ENCODE data around the gene NF1.
"Not testable (repeated sequence)": the region's sequence is repeated elsewhere in the genome, so short reads cannot be mapped to it uniquely, and the experiment has no call there.

Gene NF1

DNA sequence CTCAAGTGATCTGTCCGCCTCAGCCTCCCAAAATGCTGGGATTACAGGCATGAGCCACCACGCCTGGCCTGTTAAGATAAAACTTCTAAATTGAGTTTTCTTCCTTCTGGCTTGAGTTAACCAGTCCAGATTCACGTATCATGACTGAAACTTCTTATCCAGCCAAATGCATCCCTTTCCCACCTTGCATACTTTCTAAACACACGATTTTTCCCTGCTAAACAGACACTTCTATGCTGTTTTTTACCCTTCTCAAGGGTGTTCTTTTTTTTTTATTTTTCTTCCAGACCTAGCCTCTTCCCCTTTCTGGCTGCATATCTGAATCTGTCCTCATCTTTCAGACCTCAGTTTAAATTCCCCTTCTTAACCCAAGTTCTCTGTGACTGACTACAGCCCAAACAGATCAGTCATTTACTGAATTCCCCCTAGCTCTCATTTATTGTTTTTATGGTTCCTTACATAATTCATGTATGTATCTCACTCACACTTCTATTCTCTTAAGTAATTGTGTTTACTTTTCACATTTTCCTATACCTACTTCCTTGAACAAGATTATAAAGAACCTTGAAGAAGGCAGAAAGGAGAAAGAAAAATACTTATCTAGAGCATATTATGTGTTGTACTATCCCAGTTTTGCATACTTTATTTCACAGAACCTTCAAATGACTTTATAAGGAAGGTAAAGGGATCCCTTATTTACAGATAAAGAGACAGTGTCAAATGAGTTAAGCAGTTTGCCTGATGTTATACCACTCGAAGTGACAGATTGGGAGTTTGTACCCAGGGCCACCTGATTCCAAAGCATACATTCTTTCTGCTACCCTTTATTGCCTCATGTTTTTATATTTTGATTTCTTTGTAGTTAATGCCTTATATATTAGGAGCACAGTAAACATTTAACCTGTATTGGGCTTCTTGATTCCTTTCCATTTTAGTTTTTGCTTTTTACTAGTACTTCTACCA, 213.9 kb downstream of the NF1 start:
- H3K9me3 ChIP-seq (ENCODE audit: control insufficient read depth in 1 of 2, low read length in 2 of 2), result no peaks in the 10 kb centered on the region
- peak overlapping the region in 1 of 2 donors; percentile 21 for H3K4me3 ChIP-seq (ENCODE audit: low read depth in 1 of 2, low read length in 2 of 2)
- peak overlapping the region; percentile 75 for H3K27ac ChIP-seq (ENCODE audit: low read length)
- no peaks in the 10 kb centered on the region for H3K4me1 ChIP-seq (ENCODE audit: control insufficient read depth in 1 of 2, insufficient read depth in 2 of 2, low read length in 2 of 2)
- no peaks in the 10 kb centered on the region for H3K27me3 ChIP-seq (ENCODE audit: low read depth, low read length)
- H3K36me3 ChIP-seq (ENCODE audit: control insufficient read depth in 1 of 2, insufficient read depth in 2 of 2, low read length in 2 of 2), result peaks cover 0 to 5% of the 10 kb centered on the region in 2 donors

DNA sequence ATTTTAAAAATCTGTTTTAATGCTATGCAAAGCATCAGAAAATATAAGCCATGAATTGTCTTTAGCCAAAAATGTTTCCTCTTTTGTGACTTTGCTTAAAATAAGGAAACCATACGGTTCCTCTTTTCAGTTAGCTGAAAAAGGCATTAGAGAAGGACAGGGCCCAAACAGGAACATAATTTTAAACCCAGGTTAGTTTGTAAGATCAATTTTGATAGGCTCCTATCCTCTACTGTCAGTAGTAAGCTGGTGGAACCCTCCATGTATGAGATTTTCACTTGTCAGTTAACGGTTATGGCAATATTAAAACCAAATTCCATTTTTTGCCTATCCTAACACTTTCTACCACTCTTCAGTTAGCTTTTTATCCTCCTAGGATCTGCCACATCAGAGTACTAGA, 214.8 kb downstream of the NF1 start:
- Histone ChIP-seq H3K9me3 (ENCODE audit: control insufficient read depth in 1 of 2, low read length in 2 of 2) (no peaks in the 10 kb centered on the region), H3K27ac (ENCODE audit: low read length) (peak overlapping the region; percentile 75), H3K4me3 (ENCODE audit: low read depth in 1 of 2, low read length in 2 of 2) (peak overlapping the region in 1 of 2 donors; percentile 19), H3K4me1 (ENCODE audit: control insufficient read depth in 1 of 2, insufficient read depth in 2 of 2, low read length in 2 of 2) (no peaks in the 10 kb centered on the region), H3K36me3 (ENCODE audit: control insufficient read depth in 1 of 2, insufficient read depth in 2 of 2, low read length in 2 of 2) (no peaks in the 10 kb centered on the region), H3K27me3 (ENCODE audit: low read depth, low read length) (no peaks in the 10 kb centered on the region)

DNA sequence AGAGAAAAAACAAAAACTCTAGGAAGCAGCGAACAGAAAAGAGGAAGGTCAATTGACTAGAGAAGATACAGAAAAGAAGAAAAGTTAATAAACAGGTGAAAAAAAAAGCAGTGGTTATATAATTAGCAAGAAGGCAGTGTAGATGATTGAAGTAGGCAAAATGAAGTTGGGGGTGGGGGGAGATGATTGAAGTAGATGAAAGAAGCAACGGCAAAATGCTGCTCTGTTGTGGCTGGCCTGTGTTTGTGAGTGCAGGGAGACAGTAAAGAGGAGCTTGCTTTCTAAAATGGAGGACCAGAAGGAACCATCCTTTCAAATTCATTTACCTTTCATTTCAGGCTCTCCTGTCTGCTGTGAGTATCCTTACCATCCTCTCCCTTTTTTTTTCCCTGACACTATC, 215.5 kb downstream of the NF1 start:
- H3K4me3 ChIP-seq (ENCODE audit: low read depth in 1 of 2, low read length in 2 of 2), result peak overlapping the region; percentile 4 to 19
- no peaks in the 10 kb centered on the region for H3K27me3 ChIP-seq (ENCODE audit: low read depth, low read length)
- no peaks in the 10 kb centered on the region for H3K36me3 ChIP-seq (ENCODE audit: control insufficient read depth in 1 of 2, insufficient read depth in 2 of 2, low read length in 2 of 2)
- peak overlapping the region; percentile 75 for H3K27ac ChIP-seq (ENCODE audit: low read length)
- no peaks in the 10 kb centered on the region for H3K4me1 ChIP-seq (ENCODE audit: control insufficient read depth in 1 of 2, insufficient read depth in 2 of 2, low read length in 2 of 2)
- no peaks in the 10 kb centered on the region for H3K9me3 ChIP-seq (ENCODE audit: control insufficient read depth in 1 of 2, low read length in 2 of 2)

DNA sequence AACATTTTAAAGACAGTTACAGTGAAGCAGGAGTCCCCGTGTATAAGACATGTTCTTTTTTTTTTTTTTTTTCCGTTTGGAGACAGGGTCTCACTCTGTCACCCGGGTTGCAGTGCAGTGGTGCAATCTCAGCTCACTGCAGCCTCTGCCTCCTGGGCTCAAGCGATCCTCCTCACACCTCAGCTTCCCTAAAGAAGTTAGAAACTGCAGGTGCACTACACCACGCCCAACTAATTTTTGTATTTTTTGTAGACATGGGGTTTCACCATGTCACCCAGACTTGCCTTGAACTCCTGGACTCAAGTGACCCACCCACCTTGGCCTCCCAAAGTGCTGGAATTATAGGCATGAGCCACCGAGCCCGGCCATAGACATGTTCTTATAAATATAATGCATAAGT, 216.1 kb downstream of the NF1 start:
- H3K27me3 ChIP-seq (ENCODE audit: low read depth, low read length), result no peaks in the 10 kb centered on the region
- H3K27ac ChIP-seq (ENCODE audit: low read length), result peak overlapping the region; percentile 75
- no peaks in the 10 kb centered on the region for H3K36me3 ChIP-seq (ENCODE audit: control insufficient read depth in 1 of 2, insufficient read depth in 2 of 2, low read length in 2 of 2)
- H3K4me1 ChIP-seq (ENCODE audit: control insufficient read depth in 1 of 2, insufficient read depth in 2 of 2, low read length in 2 of 2), result no peaks in the 10 kb centered on the region
- H3K4me3 ChIP-seq (ENCODE audit: low read depth in 1 of 2, low read length in 2 of 2), result peak overlapping the region; percentile 4 to 45
- H3K9me3 ChIP-seq (ENCODE audit: control insufficient read depth in 1 of 2, low read length in 2 of 2), result no peaks in the 10 kb centered on the region

DNA sequence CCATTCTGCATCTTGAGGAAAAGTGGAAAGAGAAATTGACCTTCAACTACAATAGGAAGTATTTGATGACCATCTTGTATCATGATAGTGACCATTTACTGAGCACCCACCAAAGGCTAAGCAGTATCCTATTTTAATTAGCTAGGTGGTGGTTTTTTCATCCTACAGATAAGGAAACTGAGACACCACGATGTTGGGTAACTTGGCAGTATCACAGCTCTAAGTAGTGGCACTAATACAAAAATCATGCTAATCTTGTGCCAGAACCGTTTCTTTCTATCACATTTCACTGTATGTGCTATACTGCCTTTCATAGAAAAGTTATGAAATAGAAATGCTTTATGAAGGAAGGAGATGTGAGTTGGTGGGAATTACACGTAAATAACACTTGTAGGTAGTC, 216.7 kb downstream of the NF1 start:
- H3K36me3 ChIP-seq (ENCODE audit: control insufficient read depth in 1 of 2, insufficient read depth in 2 of 2, low read length in 2 of 2), result no peaks in the 10 kb centered on the region
- peak overlapping the region; percentile 4 to 45 for H3K4me3 ChIP-seq (ENCODE audit: low read depth in 1 of 2, low read length in 2 of 2)
- H3K9me3 ChIP-seq (ENCODE audit: control insufficient read depth in 1 of 2, low read length in 2 of 2), result no peaks in the 10 kb centered on the region
- no peaks in the 10 kb centered on the region for H3K27me3 ChIP-seq (ENCODE audit: low read depth, low read length)
- H3K27ac ChIP-seq (ENCODE audit: low read length), result peak overlapping the region; percentile 75
- no peaks in the 10 kb centered on the region for H3K4me1 ChIP-seq (ENCODE audit: control insufficient read depth in 1 of 2, insufficient read depth in 2 of 2, low read length in 2 of 2)

DNA sequence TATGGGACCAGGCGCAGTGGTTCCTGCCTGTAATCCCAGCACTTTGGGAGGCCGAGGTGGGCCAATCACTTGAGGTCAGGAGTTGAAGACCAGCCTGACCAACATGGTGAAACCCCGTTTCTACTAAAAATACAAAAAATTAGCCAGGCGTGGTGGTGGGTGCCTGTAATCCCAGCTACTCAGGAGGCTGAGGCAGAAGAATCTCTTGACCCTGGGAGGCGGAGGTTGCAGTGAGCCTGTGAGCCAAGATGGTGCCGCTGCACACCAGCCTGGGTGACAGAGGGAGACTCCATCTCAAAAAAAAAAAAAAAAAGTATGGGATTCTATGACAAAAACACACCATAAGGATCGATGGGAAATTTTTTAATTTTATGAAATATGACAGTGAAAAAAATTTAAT, 217.4 kb downstream of the NF1 start:
- H3K27ac ChIP-seq (ENCODE audit: low read length); H3K27me3 ChIP-seq (ENCODE audit: low read depth, low read length); H3K36me3 ChIP-seq (ENCODE audit: control insufficient read depth in 1 of 2, insufficient read depth in 2 of 2, low read length in 2 of 2); H3K9me3 ChIP-seq (ENCODE audit: control insufficient read depth in 1 of 2, low read length in 2 of 2); H3K4me1 ChIP-seq (ENCODE audit: control insufficient read depth in 1 of 2, insufficient read depth in 2 of 2, low read length in 2 of 2): not testable (repeated sequence)
- H3K4me3 ChIP-seq (ENCODE audit: low read depth in 1 of 2, low read length in 2 of 2), result peak overlapping the region; percentile 4 to 45

DNA sequence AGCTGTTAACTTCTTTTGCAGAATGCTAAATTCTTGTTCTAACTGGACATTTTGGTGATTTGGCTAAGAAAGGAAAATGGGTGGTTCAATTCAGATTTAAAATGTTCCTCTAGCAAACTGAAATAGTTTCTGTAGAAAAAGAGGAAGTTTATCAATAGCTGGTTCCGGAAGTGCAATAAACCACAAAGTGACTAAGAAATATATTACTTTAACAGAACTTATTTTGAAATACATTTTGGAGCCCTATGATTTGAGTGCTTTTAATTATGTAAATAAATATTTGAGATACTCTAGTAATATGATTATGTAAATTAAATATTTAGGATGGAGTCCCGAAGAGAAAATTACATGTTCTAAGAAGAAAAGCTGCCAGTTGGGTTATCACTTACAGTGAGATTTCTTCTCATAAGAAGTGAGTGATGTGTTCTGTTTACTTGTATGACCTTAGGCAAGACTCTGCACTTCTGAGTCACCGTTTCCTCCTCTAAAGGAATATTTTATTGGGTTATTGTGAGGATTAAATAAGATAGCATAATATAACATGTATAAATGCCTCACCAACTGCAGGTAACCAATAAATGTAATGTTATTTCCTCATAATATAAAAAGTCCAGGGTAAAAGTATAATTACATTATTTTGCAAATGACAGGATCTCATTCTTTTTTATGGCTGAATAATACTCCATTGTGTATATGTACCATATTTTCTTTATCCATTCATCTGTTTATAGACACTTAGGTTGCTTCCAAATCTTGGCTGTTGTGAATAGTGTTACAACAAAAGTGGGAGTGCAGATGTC, 219.4 kb downstream of the NF1 start, which contains the start of gene EVI2B:
EVI2B (minus strand) TSS at position 73 of the 800 bp plus-strand sequence. CDS start 8,445 bp downstream, outside the sequence.
- peak within 1 kb of the TSS in 1 of 2 donors; percentile 21 for H3K4me3 ChIP-seq (ENCODE audit: low read depth in 1 of 2, low read length in 2 of 2)
- no peaks in the 10 kb centered on the region for H3K27me3 ChIP-seq (ENCODE audit: low read depth, low read length)
- peak within 1 kb of the TSS; percentile 51 for H3K27ac ChIP-seq (ENCODE audit: low read length)
- H3K9me3 ChIP-seq (ENCODE audit: control insufficient read depth in 1 of 2, low read length in 2 of 2), result no peaks in the 10 kb centered on the region
- H3K36me3 ChIP-seq (ENCODE audit: control insufficient read depth in 1 of 2, insufficient read depth in 2 of 2, low read length in 2 of 2), result peaks cover 0 to 5% of the 10 kb centered on the region in 2 donors
- no peaks in the 10 kb centered on the region for H3K4me1 ChIP-seq (ENCODE audit: control insufficient read depth in 1 of 2, insufficient read depth in 2 of 2, low read length in 2 of 2)

DNA sequence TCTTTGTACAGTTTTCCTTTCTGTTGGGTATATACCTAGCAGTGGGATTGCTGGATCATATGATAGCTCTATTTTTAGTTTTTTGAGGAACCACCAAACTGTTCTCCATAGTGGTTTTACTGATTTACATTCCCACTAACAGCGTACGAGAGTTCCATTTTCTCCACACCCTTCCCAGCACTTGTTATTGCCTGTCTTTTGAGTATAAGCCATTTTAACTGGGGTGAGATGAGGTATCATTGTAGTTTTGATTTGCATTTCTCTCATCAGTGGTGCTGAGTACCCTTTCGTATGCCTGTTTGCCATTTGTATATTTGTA, 220.0 kb downstream of the NF1 start:
- no peaks in the 10 kb centered on the region for H3K27me3 ChIP-seq (ENCODE audit: low read depth, low read length)
- H3K4me1 ChIP-seq (ENCODE audit: control insufficient read depth in 1 of 2, insufficient read depth in 2 of 2, low read length in 2 of 2), result no peaks in the 10 kb centered on the region
- H3K9me3 ChIP-seq (ENCODE audit: control insufficient read depth in 1 of 2, low read length in 2 of 2), result no peaks in the 10 kb centered on the region
- peaks cover 0 to 5% of the 10 kb centered on the region in 2 donors for H3K36me3 ChIP-seq (ENCODE audit: control insufficient read depth in 1 of 2, insufficient read depth in 2 of 2, low read length in 2 of 2)
- H3K27ac ChIP-seq (ENCODE audit: low read length), result peak overlapping the region; percentile 51
- H3K4me3 ChIP-seq (ENCODE audit: low read depth in 1 of 2, low read length in 2 of 2), result no peak overlapping the region

DNA sequence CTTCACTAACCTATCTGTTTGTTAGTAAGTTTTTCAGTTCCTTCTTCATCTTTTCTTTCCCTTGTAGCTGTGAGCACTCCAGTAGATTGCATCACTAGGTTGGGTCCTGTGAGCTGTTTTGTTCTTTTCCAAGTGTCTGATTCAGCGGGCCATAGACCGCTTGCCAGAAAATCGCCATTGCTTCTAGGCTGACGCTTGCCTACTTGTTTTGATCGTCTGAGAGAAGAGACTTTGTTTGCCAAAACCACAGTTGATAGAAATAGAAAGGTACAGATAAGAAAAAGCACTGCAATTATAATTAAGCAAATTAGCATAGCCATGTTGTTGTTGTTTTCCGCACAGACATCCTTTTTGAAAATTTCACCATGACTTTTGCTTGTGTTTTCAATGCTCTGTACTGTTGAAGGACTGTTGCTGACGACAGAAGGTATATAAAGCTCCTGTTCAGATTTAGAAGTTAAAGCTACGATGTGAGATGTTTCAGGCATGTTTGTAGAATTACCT, 223.6 kb downstream of the NF1 start:
- Histone ChIP-seq H3K4me1 (ENCODE audit: control insufficient read depth in 1 of 2, insufficient read depth in 2 of 2, low read length in 2 of 2) (no peaks in the 10 kb centered on the region), H3K9me3 (ENCODE audit: control insufficient read depth in 1 of 2, low read length in 2 of 2) (no peaks in the 10 kb centered on the region)

DNA sequence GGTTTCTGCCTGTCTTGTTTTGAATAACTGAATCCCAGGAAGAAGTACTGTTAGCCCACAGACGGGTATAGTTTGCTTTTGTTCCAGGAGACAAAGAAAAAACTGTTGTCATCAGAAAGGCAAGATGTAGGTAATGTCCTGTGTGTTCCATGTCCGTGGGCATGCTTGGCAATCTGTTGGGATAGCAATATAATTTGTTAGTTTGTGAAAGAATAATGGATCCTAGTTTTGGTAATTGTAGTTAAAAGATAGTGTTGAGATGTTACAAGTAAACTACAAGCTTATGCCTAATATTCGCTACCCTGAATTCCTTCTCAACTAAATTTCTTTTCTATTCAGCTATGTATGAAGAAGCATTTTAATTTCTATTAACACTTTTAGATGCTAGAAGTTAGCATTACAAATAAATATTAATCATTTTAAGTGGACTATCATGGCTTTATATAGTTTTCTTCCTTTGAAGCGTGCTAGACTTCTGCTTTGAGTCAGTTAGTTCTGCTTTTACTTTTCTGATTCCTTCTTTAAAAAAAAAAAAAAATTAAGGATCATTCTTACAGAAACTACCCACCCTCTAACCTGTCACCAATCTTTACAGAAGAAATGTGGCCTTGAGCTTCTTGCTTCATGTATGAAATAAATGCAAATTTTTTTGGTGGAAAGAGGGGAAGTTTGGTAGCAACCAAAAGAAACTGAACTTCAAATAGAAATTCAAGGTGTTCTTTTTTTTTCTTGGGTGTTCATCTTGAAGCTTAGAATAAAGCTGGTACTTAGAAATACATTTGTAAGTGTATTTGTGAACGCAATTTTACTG, 224.3 kb downstream of the NF1 start:
- Histone ChIP-seq H3K4me3 (ENCODE audit: low read depth in 1 of 2, low read length in 2 of 2) (peak overlapping the region in 1 of 2 donors; percentile 47), H3K27ac (ENCODE audit: low read length) (peak overlapping the region; percentile 77)

More for the DNA sequence above, 223.6 kb downstream of the NF1 start:
- no peaks in the 10 kb centered on the region for H3K27me3 ChIP-seq (ENCODE audit: low read depth, low read length)
- H3K27ac ChIP-seq (ENCODE audit: low read length), result peak overlapping the region; percentile 77
- H3K4me3 ChIP-seq (ENCODE audit: low read depth in 1 of 2, low read length in 2 of 2), result peak overlapping the region in 1 of 2 donors; percentile 47
- H3K36me3 ChIP-seq (ENCODE audit: control insufficient read depth in 1 of 2, insufficient read depth in 2 of 2, low read length in 2 of 2), result peaks cover 0 to 8% of the 10 kb centered on the region in 2 donors

More for the DNA sequence above, 224.3 kb downstream of the NF1 start:
- H3K9me3 ChIP-seq (ENCODE audit: control insufficient read depth in 1 of 2, low read length in 2 of 2), result no peaks in the 10 kb centered on the region
- no peaks in the 10 kb centered on the region for H3K4me1 ChIP-seq (ENCODE audit: control insufficient read depth in 1 of 2, insufficient read depth in 2 of 2, low read length in 2 of 2)
- H3K36me3 ChIP-seq (ENCODE audit: control insufficient read depth in 1 of 2, insufficient read depth in 2 of 2, low read length in 2 of 2), result peaks cover 0 to 8% of the 10 kb centered on the region in 2 donors
- no peaks in the 10 kb centered on the region for H3K27me3 ChIP-seq (ENCODE audit: low read depth, low read length)
